SU-DHL-6 (cell line): ENCODE data around the gene SERPINB10.

Experiments
- H2AFZ ChIP-seq: fragments of 200-600 bp; sonication (generic); 2 replicates; pipeline ENCODE4 v1.6.1; 2014; ENCODE audit warnings: low read depth, mild to moderate bottlenecking, moderate library complexity, mixed read lengths, antibody characterized with exemption, low read length; ENCODE audit not compliant: severe bottlenecking
- H3F3A ChIP-seq: fragments of 200-600 bp; shearing (Covaris generic); 2 replicates; pipeline ENCODE4 v1.6.0; 2016; ENCODE audit warnings: antibody characterized with exemption, mild to moderate bottlenecking; ENCODE audit not compliant: insufficient read depth
- H3K27ac ChIP-seq: fragments of 200-600 bp; sonication (generic); 2 replicates; pipeline ENCODE4 v1.5.1; 2016; ENCODE audit warnings: low read depth, mild to moderate bottlenecking, low read length, moderate library complexity, mixed read lengths
- H3K27me3 ChIP-seq: fragments of 200-600 bp; sonication (generic), shearing (Covaris generic); 2 replicates; pipeline ENCODE4 v1.6.0; 2014; ENCODE audit warnings: mild to moderate bottlenecking, low read length
- H3K36me3 ChIP-seq: fragments of 200-600 bp; sonication (generic); 2 replicates; pipeline ENCODE4 v1.6.1; 2014; ENCODE audit warnings: mild to moderate bottlenecking, low read length, mixed read lengths
- H3K4me2 ChIP-seq: fragments of 300-600, 200-600 bp; shearing (Covaris generic), sonication (generic); 2 replicates; pipeline ENCODE4 v1.6.0; 2014; ENCODE audit warnings: low read length, low read depth, mild to moderate bottlenecking; ENCODE audit not compliant: poor library complexity, severe bottlenecking
- H3K4me3 ChIP-seq: fragments of 200-600 bp; sonication (generic); 2 replicates; pipeline ENCODE4 v1.5.1; 2014; ENCODE audit warnings: antibody characterized with exemption, low read length, mild to moderate bottlenecking, mixed read lengths; ENCODE audit not compliant: insufficient read depth, poor library complexity, severe bottlenecking
- H3K79me2 ChIP-seq: fragments of 200-600 bp; sonication (generic); 2 replicates; pipeline ENCODE4 v1.6.1; 2014; ENCODE audit warnings: mild to moderate bottlenecking, low read length, moderate library complexity; ENCODE audit not compliant: insufficient read depth
- H3K9ac ChIP-seq: fragments of 200-600 bp; sonication (generic); 2 replicates; pipeline ENCODE4 v1.7.0; 2014; ENCODE audit warnings: mild to moderate bottlenecking, low read length
- H3K9me2 ChIP-seq: fragments of 200-600 bp; sonication (generic); replicated peaks from 2 replicates; pipeline ENCODE4 v1.6.1; 2014; ENCODE audit warnings: low read length; ENCODE audit not compliant: insufficient read depth
- H3K9me3 ChIP-seq: fragments of 200-600 bp; sonication (generic); 2 replicates; pipeline ENCODE4 v1.6.1; 2014; ENCODE audit warnings: low read length, mixed read lengths; ENCODE audit not compliant: insufficient read depth
- H4K20me1 ChIP-seq: fragments of 200-600 bp; sonication (generic); 2 replicates; pipeline ENCODE4 v1.6.1; 2014; ENCODE audit warnings: low read depth, mild to moderate bottlenecking, antibody characterized with exemption, low read length, moderate library complexity, mixed read lengths
- CTCF ChIP-seq: fragments of 200-600 bp; sonication (generic); IDR thresholded peaks from one replicate; pipeline ENCODE4 v1.5.1; 2017; ENCODE audit warnings: antibody characterized with exemption, mild to moderate bottlenecking, low read length, moderate library complexity; ENCODE audit not compliant: insufficient read depth, poor library complexity, severe bottlenecking
- EZH2phosphoT487 ChIP-seq: fragments of 200-600 bp; sonication (generic), shearing (Covaris generic); conservative IDR thresholded peaks from 2 replicates; pipeline ENCODE4 v1.6.1; 2018; ENCODE audit warnings: mild to moderate bottlenecking, antibody characterized with exemption, low read length, moderate library complexity, mixed read lengths

Gene SERPINB10

GRCh38 chr18:63949068-63949737 is 41.4 kb downstream of the SERPINB10 start, which contains the start of gene HMSD:
TSS of gene HMSD (plus strand) at chr18:63949301. CDS start at chr18:63953456, 4,155 bp downstream.
- Histone ChIP-seq H3K79me2 (no peaks in the 10 kb centered on the region), H3K27me3 (no peaks in the 10 kb centered on the region)

GRCh38 chr18:63951302-63951705 is 43.5 kb downstream of the SERPINB10 start:
- Histone ChIP-seq H3K9me3 (no peaks in the 10 kb centered on the region), H3K27ac (no peak overlapping the region), H3K36me3 (no peaks in the 10 kb centered on the region), H4K20me1 (no peaks in the 10 kb centered on the region), H3K79me2 (no peaks in the 10 kb centered on the region), H3K9ac (no peak overlapping the region), H3K4me2 (no peak overlapping the region), H3K9me2 (no peaks in the 10 kb centered on the region), H2AFZ (no peak overlapping the region), H3K27me3 (no peaks in the 10 kb centered on the region), H3F3A (no peaks in the 10 kb centered on the region), H3K4me3 (no peak overlapping the region)
- no peak for TF ChIP-seq EZH2phosphoT487
- TF ChIP-seq CTCF = no peak

More at GRCh38 chr18:63949068-63949737, 41.4 kb downstream of the SERPINB10 start, which contains the start of gene HMSD:
- Histone ChIP-seq H3K4me3 (no peak within 1 kb of the TSS), H3K27ac (no peak within 1 kb of the TSS), H3K9me2 (no peaks in the 10 kb centered on the region), H3F3A (no peaks in the 10 kb centered on the region), H4K20me1 (no peaks in the 10 kb centered on the region), H3K4me2 (no peak within 1 kb of the TSS), H3K9me3 (no peaks in the 10 kb centered on the region), H2AFZ (no peak within 1 kb of the TSS), H3K36me3 (no peaks in the 10 kb centered on the region), H3K9ac (no peak within 1 kb of the TSS)
- TF ChIP-seq CTCF = no peak
- TF ChIP-seq EZH2phosphoT487 = no peak

- Histone ChIP-seq H3K27ac (no peak overlapping the region), H3K4me3 (no peak overlapping the region), H3K9ac (no peak overlapping the region), H4K20me1 (no peaks in the 10 kb centered on the region), H3F3A (no peaks in the 10 kb centered on the region), H3K4me2 (no peak overlapping the region), H3K9me3 (no peaks in the 10 kb centered on the region), H3K79me2 (no peaks in the 10 kb centered on the region), H2AFZ (no peak overlapping the region), H3K9me2 (no peaks in the 10 kb centered on the region), H3K27me3 (no peaks in the 10 kb centered on the region), H3K36me3 (no peaks in the 10 kb centered on the region)
- TF ChIP-seq EZH2phosphoT487 = no peak
Measured at GRCh38 chr18:63953811-63954210, 46.1 kb downstream of the SERPINB10 start.

- no peaks in the 10 kb centered on the region for H3K79me2 ChIP-seq
- H3K9me2 ChIP-seq = no peaks in the 10 kb centered on the region
- H3K9me3 ChIP-seq = no peaks in the 10 kb centered on the region
- no peaks in the 10 kb centered on the region for H3K27me3 ChIP-seq
- no peak overlapping the region for H2AFZ ChIP-seq
- H3K27ac ChIP-seq = no peak overlapping the region
- TF ChIP-seq EZH2phosphoT487 = no peak
- TF ChIP-seq CTCF = no peak
- no peak overlapping the region for H3K9ac ChIP-seq
- no peaks in the 10 kb centered on the region for H3F3A ChIP-seq
- H4K20me1 ChIP-seq = no peaks in the 10 kb centered on the region
- H3K4me2 ChIP-seq = no peak overlapping the region
- no peaks in the 10 kb centered on the region for H3K36me3 ChIP-seq
- no peak overlapping the region for H3K4me3 ChIP-seq
Measured at GRCh38 chr18:63956755-63957154, 49.0 kb downstream of the SERPINB10 start.
